Suprapubic skin (tissue), 4 donors: ENCODE measurements around the gene SMC3.

Source experiments
- POLR2A ChIP-seq, 2 donors: fragments of 450-650 bp; IDR thresholded peaks; one replicate each; pipeline ENCODE4 v1.6.1; 2017; ENCODE audit warnings: antibody characterized with exemption in 2 of 2, mild to moderate bottlenecking in 2 of 2, moderate library complexity in 2 of 2
- POLR2AphosphoS5 ChIP-seq, 3 donors: sonication (generic); formaldehyde crosslinking; IDR thresholded peaks; one replicate each; pipeline ENCODE4 v1.6.1; 2017; ENCODE audit warnings: antibody characterized with exemption in 3 of 3
- TF ChIP-seq, protein P1 (sequence below), 2 donors: fragments of 200-600 bp in 1 of 2; fragments of 450-650 bp in 1 of 2; sonication (generic) in 1 of 2; IDR thresholded peaks; one replicate each; pipeline ENCODE4 v1.5.1; 2016 to 2019; ENCODE audit warnings: antibody characterized with exemption in 2 of 2, mild to moderate bottlenecking in 1 of 2, moderate library complexity in 1 of 2

- no peak for TF ChIP-seq POLR2A (IDR thresholded peaks at IDR 0.05)
- TF ChIP-seq, protein P1, sequence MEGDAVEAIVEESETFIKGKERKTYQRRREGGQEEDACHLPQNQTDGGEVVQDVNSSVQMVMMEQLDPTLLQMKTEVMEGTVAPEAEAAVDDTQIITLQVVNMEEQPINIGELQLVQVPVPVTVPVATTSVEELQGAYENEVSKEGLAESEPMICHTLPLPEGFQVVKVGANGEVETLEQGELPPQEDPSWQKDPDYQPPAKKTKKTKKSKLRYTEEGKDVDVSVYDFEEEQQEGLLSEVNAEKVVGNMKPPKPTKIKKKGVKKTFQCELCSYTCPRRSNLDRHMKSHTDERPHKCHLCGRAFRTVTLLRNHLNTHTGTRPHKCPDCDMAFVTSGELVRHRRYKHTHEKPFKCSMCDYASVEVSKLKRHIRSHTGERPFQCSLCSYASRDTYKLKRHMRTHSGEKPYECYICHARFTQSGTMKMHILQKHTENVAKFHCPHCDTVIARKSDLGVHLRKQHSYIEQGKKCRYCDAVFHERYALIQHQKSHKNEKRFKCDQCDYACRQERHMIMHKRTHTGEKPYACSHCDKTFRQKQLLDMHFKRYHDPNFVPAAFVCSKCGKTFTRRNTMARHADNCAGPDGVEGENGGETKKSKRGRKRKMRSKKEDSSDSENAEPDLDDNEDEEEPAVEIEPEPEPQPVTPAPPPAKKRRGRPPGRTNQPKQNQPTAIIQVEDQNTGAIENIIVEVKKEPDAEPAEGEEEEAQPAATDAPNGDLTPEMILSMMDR (IDR thresholded peaks at IDR 0.05): no peak
- TF ChIP-seq POLR2AphosphoS5 (IDR thresholded peaks at IDR 0.05): no peak
Measured at GRCh38 chr10:110649347-110650264, 82.1 kb downstream of the SMC3 start.
